ENCODE results near the gene TTC21A.

The TTC21A gene

GRCh38 chr3:39103324-39103693 is 4.2 kb upstream of the TTC21A start:
- DNase-seq (ENCODE audit: insufficient read length, low spot score), result no peak
- TF ChIP-seq PAX5 (IDR thresholded peaks at IDR 0.05; ENCODE audit: insufficient read depth, low read length, severe bottlenecking), result no peak
- no peak for FAIRE-seq

GRCh38 chr3:39103791-39104552 is 3.5 kb upstream of the TTC21A start:
- DNase-seq (ENCODE audit: insufficient read length, low spot score) (no peak), FAIRE-seq (no peak)
- TF ChIP-seq SPI1 (IDR thresholded peaks at IDR 0.05; ENCODE audit: low read depth, low read length), result no peak
- TF ChIP-seq TAF1 (IDR thresholded peaks at IDR 0.05; ENCODE audit: low read depth, low read length), result no peak
- no peak for TF ChIP-seq PAX5 (IDR thresholded peaks at IDR 0.05; ENCODE audit: insufficient read depth, low read length, severe bottlenecking)
- no peak for TF ChIP-seq POLR2AphosphoS5 (IDR thresholded peaks at IDR 0.05; ENCODE audit: low read depth, low read length)
- TF ChIP-seq POLR2A (IDR thresholded peaks at IDR 0.05; ENCODE audit: low read depth, low read length), result no peak
- no peak for TF ChIP-seq POU2F2 (IDR thresholded peaks at IDR 0.05; ENCODE audit: low read depth, low read length)

- FAIRE-seq, result no peak
- TF ChIP-seq POLR2A (IDR thresholded peaks at IDR 0.05; ENCODE audit: low read depth, low read length) (no peak), SPI1 (IDR thresholded peaks at IDR 0.05; ENCODE audit: low read depth, low read length) (no peak), POLR2AphosphoS5 (IDR thresholded peaks at IDR 0.05; ENCODE audit: low read depth, low read length) (no peak), PAX5 (IDR thresholded peaks at IDR 0.05; ENCODE audit: insufficient read depth, low read length, severe bottlenecking) (no peak), TAF1 (IDR thresholded peaks at IDR 0.05; ENCODE audit: low read depth, low read length) (no peak), POU2F2 (IDR thresholded peaks at IDR 0.05; ENCODE audit: low read depth, low read length) (no peak)
- no peak for DNase-seq (ENCODE audit: insufficient read length, low spot score)
Measured at GRCh38 chr3:39104961-39105686, 2.4 kb upstream of the TTC21A start.

- no peak for TF ChIP-seq PAX5 (IDR thresholded peaks at IDR 0.05; ENCODE audit: insufficient read depth, low read length, severe bottlenecking)
- no peak for TF ChIP-seq SPI1 (IDR thresholded peaks at IDR 0.05; ENCODE audit: low read depth, low read length)
- no peak for TF ChIP-seq POLR2AphosphoS5 (IDR thresholded peaks at IDR 0.05; ENCODE audit: low read depth, low read length)
- no peak for TF ChIP-seq TAF1 (IDR thresholded peaks at IDR 0.05; ENCODE audit: low read depth, low read length)
- TF ChIP-seq POLR2A (IDR thresholded peaks at IDR 0.05; ENCODE audit: low read depth, low read length), result no peak
- no peak for TF ChIP-seq POU2F2 (IDR thresholded peaks at IDR 0.05; ENCODE audit: low read depth, low read length)
- FAIRE-seq, result no peak
- no peak for DNase-seq (ENCODE audit: insufficient read length, low spot score)
Measured at GRCh38 chr3:39105687-39106063, 1.8 kb upstream of the TTC21A start.

- DNase-seq (ENCODE audit: insufficient read length, low spot score) (no peak), FAIRE-seq (no peak)
- TF ChIP-seq TAF1 (IDR thresholded peaks at IDR 0.05; ENCODE audit: low read depth, low read length) (no peak), POLR2AphosphoS5 (IDR thresholded peaks at IDR 0.05; ENCODE audit: low read depth, low read length) (no peak), SPI1 (IDR thresholded peaks at IDR 0.05; ENCODE audit: low read depth, low read length) (no peak), POLR2A (IDR thresholded peaks at IDR 0.05; ENCODE audit: low read depth, low read length) (no peak), POU2F2 (IDR thresholded peaks at IDR 0.05; ENCODE audit: low read depth, low read length) (no peak), PAX5 (IDR thresholded peaks at IDR 0.05; ENCODE audit: insufficient read depth, low read length, severe bottlenecking) (no peak)
Measured at GRCh38 chr3:39106281-39106811, 1.1 kb upstream of the TTC21A start.

- FAIRE-seq (no peak), DNase-seq (ENCODE audit: insufficient read length, low spot score) (peak; percentile 37)
- no peak for TF ChIP-seq PAX5 (IDR thresholded peaks at IDR 0.05; ENCODE audit: insufficient read depth, low read length, severe bottlenecking)
- TF ChIP-seq TAF1 (IDR thresholded peaks at IDR 0.05; ENCODE audit: low read depth, low read length), result no peak
- no peak for TF ChIP-seq POU2F2 (IDR thresholded peaks at IDR 0.05; ENCODE audit: low read depth, low read length)
- no peak for TF ChIP-seq SPI1 (IDR thresholded peaks at IDR 0.05; ENCODE audit: low read depth, low read length)
- TF ChIP-seq POLR2A (IDR thresholded peaks at IDR 0.05; ENCODE audit: low read depth, low read length), result no peak
- TF ChIP-seq POLR2AphosphoS5 (IDR thresholded peaks at IDR 0.05; ENCODE audit: low read depth, low read length), result no peak
Measured at GRCh38 chr3:39106851-39107387, 561 bp upstream of the TTC21A start.

- peak; percentile 66 for DNase-seq (ENCODE audit: insufficient read length, low spot score)
- FAIRE-seq, result peak; percentile 82
- TF ChIP-seq POLR2AphosphoS5 (IDR thresholded peaks at IDR 0.05; ENCODE audit: low read depth, low read length), result no peak
- TF ChIP-seq POLR2A (IDR thresholded peaks at IDR 0.05; ENCODE audit: low read depth, low read length), result no peak
- no peak for TF ChIP-seq TAF1 (IDR thresholded peaks at IDR 0.05; ENCODE audit: low read depth, low read length)
- peak; percentile 99 for TF ChIP-seq SPI1 (IDR thresholded peaks at IDR 0.05; ENCODE audit: low read depth, low read length)
- TF ChIP-seq POU2F2 (IDR thresholded peaks at IDR 0.05; ENCODE audit: low read depth, low read length), result peak; percentile 40; the same call in 1 of the 2 replicates
Measured at GRCh38 chr3:39108200-39108710, 775 bp downstream of the TTC21A start.

GRCh38 chr3:39109086-39109485 is 1.6 kb downstream of the TTC21A start:
- no peak for DNase-seq (ENCODE audit: insufficient read length, low spot score)
- TF ChIP-seq POLR2AphosphoS5 (IDR thresholded peaks at IDR 0.05; ENCODE audit: low read depth, low read length) (no peak), SPI1 (IDR thresholded peaks at IDR 0.05; ENCODE audit: low read depth, low read length) (no peak), POLR2A (IDR thresholded peaks at IDR 0.05; ENCODE audit: low read depth, low read length) (no peak), TAF1 (IDR thresholded peaks at IDR 0.05; ENCODE audit: low read depth, low read length) (no peak)
- no peak for FAIRE-seq

- no peak for TF ChIP-seq POLR2A (IDR thresholded peaks at IDR 0.05; ENCODE audit: low read depth, low read length)
- TF ChIP-seq POLR2AphosphoS5 (IDR thresholded peaks at IDR 0.05; ENCODE audit: low read depth, low read length), result no peak
- no peak for TF ChIP-seq SPI1 (IDR thresholded peaks at IDR 0.05; ENCODE audit: low read depth, low read length)
- no peak for DNase-seq (ENCODE audit: insufficient read length, low spot score)
- no peak for FAIRE-seq
Measured at GRCh38 chr3:39110041-39110639, 2.7 kb downstream of the TTC21A start.

All from GM12891 (cell line).